Adrenal gland (tissue), 12 donors: ENCODE data around the gene RPL7L1. TPM values are rescaled to one million over a fixed set of nuclear protein-coding genes. Genes with fewer than 3 reads are reported as not detected.

ENCODE experiments used
- DNase-seq, 7 donors: peaks; one replicate each; pipeline ENCODE4 v3.0.0-alpha.2; 2019 to 2020
- H3K27ac ChIP-seq, 5 donors: fragments of 200-600 bp; sonication (generic) in 4 of 5; 1 replicate in 3 of 5; 2 replicates in 2 of 5; pipeline versions ENCODE4 v1.5.1 to v1.8.0; 2016 to 2020; ENCODE audit warnings: mild to moderate bottlenecking in 1 of 5
- H3K27me3 ChIP-seq: fragments of 200-600 bp; 2 replicates; pipeline ENCODE4 v1.8.0; 2021
- H3K36me3 ChIP-seq, 2 donors: fragments of 200-600 bp; replicated peaks in 1 of 2; 1 replicate in 1 of 2; 2 replicates in 1 of 2; pipeline versions ENCODE4 v1.5.1 to v1.8.0; 2018 to 2022
- H3K4me1 ChIP-seq, 2 donors: fragments of 200-600 bp; replicated peaks in 1 of 2; 1 replicate in 1 of 2; 2 replicates in 1 of 2; pipeline versions ENCODE4 v1.5.1 to v1.8.0; 2018 to 2021
- H3K4me3 ChIP-seq, 4 donors: fragments of 200-600 bp; sonication (generic) in 3 of 4; one replicate each; pipeline ENCODE4 v1.5.1; 2016 to 2018
- H3K9me3 ChIP-seq, 3 donors: fragments of 200-600 bp; sonication (generic) in 1 of 3; replicated peaks in 1 of 3; 1 replicate in 2 of 3; 2 replicates in 1 of 3; pipeline versions ENCODE4 v1.5.1 to v1.8.0; 2016 to 2021
- CTCF ChIP-seq, 6 experiments: fragments of 450-650 bp in 4 of 6; fragments of 200-600 bp in 2 of 6; sonication (generic) in 1 of 6; IDR thresholded peaks; 1 replicate in 5 of 6; 2 replicates in 1 of 6; pipeline versions ENCODE4 v1.5.1 to v1.8.0; 2016 to 2021; ENCODE audit warnings: antibody characterized with exemption in 6 of 6, mild to moderate bottlenecking in 2 of 6, moderate library complexity in 1 of 6
- POLR2A ChIP-seq, 2 donors: fragments of 450-650 bp; IDR thresholded peaks; one replicate each; pipeline ENCODE4 v1.6.1; 2017; ENCODE audit warnings: antibody characterized with exemption in 2 of 2, mild to moderate bottlenecking in 2 of 2, moderate library complexity in 1 of 2
- WGBS, 4 donors: extraction: QIAGEN DNeasy Blood & Tissue Kit in 2 of 4; methylation state at CpG; one replicate each; pipeline versions ENCODE4 v1.1.5 to v1.1.7; 2013 to 2017; 5-methylcytosine and 5-hydroxymethylcytosine counted together
- intact Hi-C, 2 donors: fragments of 100-400 bp; cut with DNase I; formaldehyde crosslinking; loops; one replicate each; pipeline versions ENCODE4 v1.14.1 to v1.15.0; 2022 to 2023
- polyA plus RNA-seq, 3 donors: library from polyadenylated mRNA; stranded (reverse); fragments of 200-250 nt in 2 of 3; fragments of 350-450 nt in 1 of 3; fragmentation: Illumina TruSeq in 1 of 3; extraction: RNeasy Lipid Tissue Mini Kit (QIAGEN cat#74804) in 1 of 3; gene quantifications; one replicate each; pipeline ENCODE4 v1.2.3, GENCODE V29; 2013 to 2014
- total RNA-seq, 9 donors: library from RNA; depleted of rRNA in 4 of 9; stranded (reverse); fragments of >200 nt in 4 of 9; fragments of 120-200 nt in 1 of 9; fragmentation: NEBNext Ultra II Directional in 1 of 9; extraction: Animal tissue kit (Norgen Biotek cat#: 25700) in 1 of 9; gene quantifications; one replicate each; pipeline versions ENCODE4 v1.1.0 to v1.2.4, GENCODE V29; 2013 to 2023
- donor health status: healthy with polysubstance abuse.
- donor health status: Bipolar disorder and iron deficiency.
- donor health status: DM: yes; HTN: yes; CAD: no.
- donor health status: DM: no; HTN: no; CAD: no.
- donor health status: DM: no; HTN: no; CAD: no.
- donor health status: DM: yes; HTN: yes; CAD: no.

Gene RPL7L1
- total and polyA plus RNA-seq, 12 donors: 33.3 to 130 (median 94.1) TPM

DNA sequence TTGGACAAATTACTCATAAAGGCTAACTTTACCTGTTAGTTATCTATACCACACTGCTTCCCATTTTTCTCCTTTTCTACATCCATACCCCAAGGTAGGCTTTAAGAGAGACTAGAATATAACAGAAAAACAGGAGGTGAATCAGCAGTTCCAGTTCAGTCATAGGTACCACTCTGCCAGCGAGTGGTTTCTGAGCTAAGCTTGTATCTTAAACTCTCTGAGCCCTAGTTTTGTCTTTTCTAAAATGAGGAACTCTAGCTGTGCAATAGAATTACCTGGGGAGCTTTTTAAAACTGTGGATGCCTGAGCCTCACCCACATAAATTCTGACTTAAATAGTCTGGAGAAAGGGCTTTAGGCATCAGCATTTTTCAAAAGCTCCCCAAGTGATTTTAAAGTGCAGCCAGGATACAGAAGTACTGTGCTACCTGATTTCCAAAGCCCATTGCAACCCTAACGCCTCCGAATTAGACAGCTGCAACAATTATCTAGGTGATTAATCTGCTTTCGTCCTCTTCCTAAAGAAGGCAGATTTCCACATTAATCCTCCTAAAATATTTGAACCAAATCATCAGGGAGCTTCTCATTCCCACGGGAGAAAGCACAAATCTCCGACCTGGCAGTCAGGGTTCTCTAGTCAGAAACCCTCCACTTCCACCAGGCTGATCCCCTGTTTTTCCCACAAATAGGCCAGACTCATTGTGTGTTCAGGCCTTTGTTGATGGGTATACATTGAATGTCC, 37.4 kb upstream of the RPL7L1 start:
- H3K4me1 ChIP-seq: no peaks in the 10 kb centered on the region
- no peak for TF ChIP-seq POLR2A (IDR thresholded peaks at IDR 0.05)
- no peak for TF ChIP-seq CTCF (IDR thresholded peaks at IDR 0.05)

GRCh38 chr6:42845327-42845694, 34.1 kb upstream of the RPL7L1 start:
- no peak for TF ChIP-seq CTCF (IDR thresholded peaks at IDR 0.05)
- Histone ChIP-seq H3K27ac (no peak overlapping the region), H3K9me3 (no peaks in the 10 kb centered on the region), H3K4me3 (no peak overlapping the region), H3K27me3 (no peaks in the 10 kb centered on the region), H3K36me3 (no peaks in the 10 kb centered on the region), H3K4me1 (no peaks in the 10 kb centered on the region)
- intact Hi-C loops: no loop called here
- WGBS, 4 donors: 86 to 97% (median 95%) methylated on average over 2 to 6 of the region's 6 CpGs
- DNase-seq: no peak

More for the DNA sequence above, 37.4 kb upstream of the RPL7L1 start:
- intact Hi-C loops: no loop called here
- peak in 1 of 7 donors; percentile 13 for DNase-seq
- Histone ChIP-seq H3K4me3 (no peak overlapping the region), H3K9me3 (no peaks in the 10 kb centered on the region), H3K27ac (no peak overlapping the region), H3K36me3 (peaks cover 0 to 6% of the 10 kb centered on the region in 2 donors), H3K27me3 (no peaks in the 10 kb centered on the region)
- 80 to 92% (median 82%) methylated on average over 6 of the region's 6 CpGs for WGBS, 4 donors

DNA sequence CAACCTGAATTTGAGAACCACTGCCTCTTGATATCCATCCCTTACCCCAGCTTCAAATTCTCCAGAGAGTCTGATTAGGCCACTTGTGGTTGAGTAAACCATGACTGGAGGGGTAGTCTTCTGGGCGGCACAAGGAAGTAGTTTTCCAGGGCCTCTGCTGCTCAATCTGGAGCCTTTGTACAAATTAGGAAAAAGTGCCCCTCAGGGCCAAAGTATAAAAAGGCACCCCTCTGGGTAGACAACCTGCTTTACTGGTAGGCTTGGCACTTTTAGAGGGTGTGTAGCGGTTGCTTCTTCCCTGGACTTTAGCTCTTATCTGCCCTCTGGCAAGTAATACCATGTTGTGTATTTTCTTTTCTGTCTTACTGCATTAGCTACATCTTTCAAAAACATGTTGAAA, 32.9 kb upstream of the RPL7L1 start:
- no peak overlapping the region for H3K4me3 ChIP-seq
- no peaks in the 10 kb centered on the region for H3K9me3 ChIP-seq
- TF ChIP-seq POLR2A (IDR thresholded peaks at IDR 0.05) (no peak), CTCF (IDR thresholded peaks at IDR 0.05) (no peak)
- H3K36me3 ChIP-seq: no peaks in the 10 kb centered on the region
- no peak for DNase-seq
- no peaks in the 10 kb centered on the region for H3K4me1 ChIP-seq
- intact Hi-C loops: no loop called here
- no peak overlapping the region for H3K27ac ChIP-seq
- H3K27me3 ChIP-seq: no peaks in the 10 kb centered on the region
- 96 to 100% (median 99%) methylated on average over 1 to 2 of the region's 2 CpGs for WGBS, 4 donors

DNA sequence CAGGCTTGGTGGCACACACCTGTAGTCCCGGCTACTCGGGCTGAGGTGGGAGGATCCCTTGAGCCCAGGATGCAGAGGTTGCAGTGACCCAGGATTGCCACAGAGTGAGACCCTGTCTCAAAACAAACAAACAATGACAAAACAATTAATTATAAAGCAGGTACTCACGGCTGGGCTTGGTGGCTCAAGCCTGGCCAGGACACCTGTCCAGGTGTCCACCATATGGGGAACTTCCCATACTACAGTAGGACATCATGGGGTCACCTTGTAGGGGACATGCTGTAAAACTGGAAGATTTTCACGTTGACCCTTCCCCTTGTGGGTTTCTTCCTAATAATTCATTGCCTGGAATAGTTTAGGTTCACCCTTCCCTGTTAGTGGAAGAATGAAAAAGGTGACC, 30.7 kb upstream of the RPL7L1 start:
- WGBS, 4 donors: 89 to 98% (median 92%) methylated on average over 4 of the region's 4 CpGs
- no peak for DNase-seq
- intact Hi-C loops: no loop called here
- TF ChIP-seq POLR2A (IDR thresholded peaks at IDR 0.05) (no peak), CTCF (IDR thresholded peaks at IDR 0.05) (no peak)
- Histone ChIP-seq H3K4me1 (no peaks in the 10 kb centered on the region), H3K36me3 (peaks cover 0 to 16% of the 10 kb centered on the region in 2 donors), H3K9me3 (no peaks in the 10 kb centered on the region), H3K4me3 (no peak overlapping the region), H3K27me3 (no peaks in the 10 kb centered on the region), H3K27ac (no peak overlapping the region)
